ENCODE data around the gene ADAR.

DNA sequence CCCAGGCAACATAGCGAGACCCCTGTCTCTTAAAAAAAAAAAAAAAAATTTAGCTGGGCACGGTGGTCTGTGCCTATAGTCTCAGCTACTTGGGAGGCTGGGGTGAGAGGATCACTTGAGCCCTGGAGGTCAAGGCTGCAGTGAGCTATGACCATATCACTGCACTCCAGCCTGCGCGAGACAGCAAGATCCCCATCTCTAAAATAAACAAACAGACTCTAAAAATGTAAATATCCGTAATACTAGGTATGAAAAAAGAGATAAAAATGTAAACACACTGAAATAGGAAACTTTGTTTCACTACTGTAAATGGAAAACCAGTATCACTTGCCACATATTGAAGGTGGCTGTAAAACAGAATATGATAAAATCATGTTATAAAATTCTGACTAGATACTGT is 17.2 kb downstream of the ADAR start:
- TF ChIP-seq, protein P1, sequence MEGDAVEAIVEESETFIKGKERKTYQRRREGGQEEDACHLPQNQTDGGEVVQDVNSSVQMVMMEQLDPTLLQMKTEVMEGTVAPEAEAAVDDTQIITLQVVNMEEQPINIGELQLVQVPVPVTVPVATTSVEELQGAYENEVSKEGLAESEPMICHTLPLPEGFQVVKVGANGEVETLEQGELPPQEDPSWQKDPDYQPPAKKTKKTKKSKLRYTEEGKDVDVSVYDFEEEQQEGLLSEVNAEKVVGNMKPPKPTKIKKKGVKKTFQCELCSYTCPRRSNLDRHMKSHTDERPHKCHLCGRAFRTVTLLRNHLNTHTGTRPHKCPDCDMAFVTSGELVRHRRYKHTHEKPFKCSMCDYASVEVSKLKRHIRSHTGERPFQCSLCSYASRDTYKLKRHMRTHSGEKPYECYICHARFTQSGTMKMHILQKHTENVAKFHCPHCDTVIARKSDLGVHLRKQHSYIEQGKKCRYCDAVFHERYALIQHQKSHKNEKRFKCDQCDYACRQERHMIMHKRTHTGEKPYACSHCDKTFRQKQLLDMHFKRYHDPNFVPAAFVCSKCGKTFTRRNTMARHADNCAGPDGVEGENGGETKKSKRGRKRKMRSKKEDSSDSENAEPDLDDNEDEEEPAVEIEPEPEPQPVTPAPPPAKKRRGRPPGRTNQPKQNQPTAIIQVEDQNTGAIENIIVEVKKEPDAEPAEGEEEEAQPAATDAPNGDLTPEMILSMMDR (IDR thresholded peaks at IDR 0.05) = no peak
- no peak for TF ChIP-seq POLR2A (IDR thresholded peaks at IDR 0.05)
